Stimulated activated memory B cell treated with anti-CD40 and anti-IgM and Interleukin-4, amounts not matched to agents 10 μg/mL and 1 μg/mL and 100 μg/mL, for 72 hours (primary cell): Measurements from ENCODE around the gene LYPD6B.

Experiments used
- ATAC-seq: fragments of 150-1000 bp; cut with Tn5 transposase; 2 replicates; pipeline ENCODE4 v1.10.0; 2021
- H3K27ac Mint-ChIP-seq: one replicate; pipeline ENCODE4 v1.8.0; 2022; ENCODE audit warnings: mild to moderate bottlenecking, mixed read lengths
- H3K27me3 Mint-ChIP-seq: one replicate; pipeline ENCODE4 v1.8.0; 2022; ENCODE audit warnings: mixed read lengths
- H3K36me3 Mint-ChIP-seq: one replicate; pipeline ENCODE4 v1.8.0; 2022; ENCODE audit warnings: mixed read lengths
- H3K4me1 Mint-ChIP-seq: one replicate; pipeline ENCODE4 v1.8.0; 2022; ENCODE audit warnings: mixed read lengths
- H3K4me3 Mint-ChIP-seq: one replicate; pipeline ENCODE4 v1.8.0; 2022; ENCODE audit warnings: mild to moderate bottlenecking, moderate library complexity, mixed read lengths
- H3K9me3 Mint-ChIP-seq: one replicate; pipeline ENCODE4 v1.8.0; 2022; ENCODE audit warnings: mixed read lengths

LYPD6B gene

DNA sequence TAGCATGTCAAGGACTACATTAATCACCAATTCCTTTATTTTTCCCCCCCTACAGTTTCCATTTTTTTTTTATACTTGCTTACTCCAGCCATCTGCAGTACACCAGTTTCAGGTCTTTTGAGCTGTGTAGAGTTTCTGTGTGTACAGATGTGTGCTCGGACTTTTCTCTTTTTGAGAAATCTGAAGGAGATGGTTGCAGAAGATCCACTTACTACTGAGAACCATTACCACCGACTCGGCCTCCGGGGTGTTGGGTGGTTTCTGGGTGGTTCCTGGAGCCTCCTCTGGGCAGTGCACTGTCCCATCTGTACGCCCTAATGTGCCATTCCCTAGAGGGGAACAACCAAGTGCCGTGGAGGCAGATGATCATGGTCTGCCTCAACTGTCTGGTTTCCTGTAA, 15.4 kb upstream of the LYPD6B start:
- Mint-ChIP-seq H3K9me3 (no peaks in the 10 kb centered on the region), H3K4me1 (peaks cover 44% of the 10 kb centered on the region), H3K4me3 (no peak overlapping the region), H3K27me3 (no peaks in the 10 kb centered on the region), H3K36me3 (no peaks in the 10 kb centered on the region), H3K27ac (peak overlapping the region; percentile 92)
- ATAC-seq = no peak

DNA sequence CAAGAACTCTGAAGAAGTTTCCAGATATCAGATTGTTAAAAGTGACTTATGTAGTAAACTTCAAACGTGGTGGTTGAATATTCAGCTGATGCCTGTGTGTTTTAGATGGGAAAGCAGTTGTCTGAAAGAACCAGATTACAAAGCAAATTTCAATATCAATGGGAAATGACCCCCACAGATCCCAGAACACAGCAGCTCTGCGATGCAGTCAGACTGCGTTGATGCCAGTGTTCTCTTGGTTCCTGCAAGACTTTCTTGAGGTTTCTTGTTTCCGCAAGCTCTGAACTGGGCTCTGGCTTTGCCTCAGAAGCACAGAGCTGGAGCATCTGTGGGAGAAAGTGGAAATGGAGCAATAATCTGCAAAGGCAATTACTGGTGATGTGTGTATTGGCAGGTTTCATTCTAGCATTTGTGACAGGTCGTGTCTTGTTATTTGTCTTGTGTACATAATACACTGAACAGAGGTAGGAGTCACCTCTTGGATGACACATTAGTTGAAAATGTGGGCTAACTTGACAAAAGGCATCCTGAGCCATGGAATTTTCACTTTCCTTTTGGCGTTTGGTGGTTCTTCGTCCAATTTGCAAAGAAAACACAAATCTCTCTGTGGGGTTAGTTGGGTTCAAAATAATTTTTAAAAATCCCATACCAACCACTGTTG, 10.8 kb upstream of the LYPD6B start:
- Mint-ChIP-seq H3K4me3 (no peak overlapping the region), H3K4me1 (peaks cover 16% of the 10 kb centered on the region), H3K36me3 (no peaks in the 10 kb centered on the region), H3K9me3 (no peaks in the 10 kb centered on the region), H3K27me3 (no peaks in the 10 kb centered on the region), H3K27ac (no peak overlapping the region)
- no peak for ATAC-seq

DNA sequence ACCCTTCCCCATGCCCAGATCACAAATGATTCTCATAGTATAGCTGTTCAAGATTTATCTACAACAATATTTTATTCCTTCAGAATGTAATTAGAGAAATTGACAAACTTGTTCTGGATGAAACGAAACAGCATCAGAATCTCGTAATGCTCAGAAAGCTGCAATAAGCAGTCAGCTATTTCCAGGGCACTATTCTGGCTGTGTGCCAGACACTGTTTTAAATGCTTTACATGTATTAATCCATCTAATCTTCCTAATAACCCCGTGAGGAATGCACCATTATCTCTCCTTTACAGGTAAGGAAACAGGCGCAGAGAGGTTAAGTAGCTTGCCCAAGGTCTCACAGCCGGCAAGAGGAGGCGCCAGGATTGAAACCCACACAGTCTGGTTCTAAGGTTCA, 10.1 kb upstream of the LYPD6B start:
- Mint-ChIP-seq H3K36me3 (no peaks in the 10 kb centered on the region), H3K4me3 (no peak overlapping the region), H3K27me3 (no peaks in the 10 kb centered on the region), H3K9me3 (no peaks in the 10 kb centered on the region), H3K4me1 (peaks cover 10% of the 10 kb centered on the region), H3K27ac (no peak overlapping the region)
- ATAC-seq = no peak

DNA sequence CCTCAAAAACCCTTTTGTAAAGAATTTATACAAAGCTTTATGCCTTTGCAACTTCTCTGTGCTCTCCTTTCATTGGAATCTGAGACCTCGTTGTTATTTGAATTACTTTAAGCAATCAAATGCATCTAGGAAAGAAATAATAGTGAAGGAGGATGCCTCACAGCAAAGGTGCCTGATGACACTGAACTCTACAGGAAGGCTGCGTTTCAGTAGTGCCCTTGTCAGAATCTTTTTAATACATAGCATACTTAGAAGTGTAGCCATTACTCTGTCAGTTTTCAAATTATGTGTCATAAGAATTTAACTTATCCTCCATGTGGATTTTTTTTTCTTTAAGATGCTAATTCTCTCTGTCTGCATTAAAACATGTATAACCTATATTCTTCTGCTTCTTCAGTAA, 9.6 kb upstream of the LYPD6B start:
- no peak overlapping the region for H3K27ac Mint-ChIP-seq
- H3K4me3 Mint-ChIP-seq = no peak overlapping the region
- H3K27me3 Mint-ChIP-seq = no peaks in the 10 kb centered on the region
- peaks cover 14% of the 10 kb centered on the region for H3K4me1 Mint-ChIP-seq
- no peak for ATAC-seq
- no peaks in the 10 kb centered on the region for H3K9me3 Mint-ChIP-seq
- H3K36me3 Mint-ChIP-seq = no peaks in the 10 kb centered on the region

DNA sequence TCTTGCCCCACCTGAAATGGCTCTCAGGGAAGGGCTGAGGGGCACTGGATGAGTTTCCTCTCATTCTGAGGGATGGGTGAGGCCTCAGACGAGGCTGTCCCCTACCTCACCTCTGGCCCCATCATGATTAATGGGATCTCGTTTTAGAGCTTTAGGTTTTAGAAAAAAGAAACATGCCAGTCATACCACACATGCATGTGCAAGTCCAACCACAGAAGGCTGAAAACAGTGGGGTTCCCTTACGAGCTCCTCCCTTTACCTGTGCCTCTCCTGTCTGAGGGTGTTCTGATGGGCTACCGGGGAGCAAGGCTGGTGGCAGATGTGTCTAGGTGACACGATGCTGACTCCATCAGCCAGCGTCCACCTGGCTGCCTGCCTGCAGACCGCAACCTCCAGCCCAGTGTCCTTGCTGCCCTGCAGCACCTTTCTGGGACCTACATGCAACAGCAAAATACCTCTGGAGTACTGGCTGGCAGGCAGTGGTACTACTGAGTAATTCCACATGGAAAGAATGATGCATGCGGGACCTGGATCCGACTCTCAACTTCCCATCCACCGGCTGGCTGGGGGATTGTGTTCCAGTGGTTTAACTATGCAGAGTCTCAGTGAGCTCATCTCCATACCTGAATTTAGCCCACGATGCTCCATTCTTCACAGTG, 9.1 kb upstream of the LYPD6B start:
- no peak overlapping the region for H3K4me3 Mint-ChIP-seq
- ATAC-seq = no peak
- H3K27ac Mint-ChIP-seq = no peak overlapping the region
- no peaks in the 10 kb centered on the region for H3K36me3 Mint-ChIP-seq
- peaks cover 14% of the 10 kb centered on the region for H3K4me1 Mint-ChIP-seq
- H3K9me3 Mint-ChIP-seq = no peaks in the 10 kb centered on the region
- H3K27me3 Mint-ChIP-seq = no peaks in the 10 kb centered on the region

DNA sequence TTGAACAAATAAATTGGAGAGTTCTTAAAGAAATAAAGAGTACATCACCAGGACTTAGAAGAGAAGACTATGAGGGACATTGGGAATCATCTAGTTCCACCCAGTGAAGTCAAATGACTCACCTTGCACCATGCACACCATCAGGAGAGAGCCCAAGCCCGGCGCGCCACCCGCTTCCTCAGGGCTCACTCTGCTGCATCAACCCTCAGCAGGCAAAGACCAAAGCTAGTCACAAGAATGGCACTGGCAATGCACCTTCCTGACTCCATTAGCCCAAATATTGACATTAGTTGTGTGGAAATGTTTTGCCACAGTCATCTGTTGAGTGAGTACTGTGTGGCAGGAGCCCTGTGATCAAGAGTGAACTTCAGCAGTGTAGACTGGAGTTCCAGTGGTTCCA, 7.1 kb upstream of the LYPD6B start:
- no peak for ATAC-seq
- H3K36me3 Mint-ChIP-seq = no peaks in the 10 kb centered on the region
- H3K4me3 Mint-ChIP-seq = no peak overlapping the region
- H3K27me3 Mint-ChIP-seq = no peaks in the 10 kb centered on the region
- no peak overlapping the region for H3K27ac Mint-ChIP-seq
- no peaks in the 10 kb centered on the region for H3K9me3 Mint-ChIP-seq
- H3K4me1 Mint-ChIP-seq = peaks cover 17% of the 10 kb centered on the region

DNA sequence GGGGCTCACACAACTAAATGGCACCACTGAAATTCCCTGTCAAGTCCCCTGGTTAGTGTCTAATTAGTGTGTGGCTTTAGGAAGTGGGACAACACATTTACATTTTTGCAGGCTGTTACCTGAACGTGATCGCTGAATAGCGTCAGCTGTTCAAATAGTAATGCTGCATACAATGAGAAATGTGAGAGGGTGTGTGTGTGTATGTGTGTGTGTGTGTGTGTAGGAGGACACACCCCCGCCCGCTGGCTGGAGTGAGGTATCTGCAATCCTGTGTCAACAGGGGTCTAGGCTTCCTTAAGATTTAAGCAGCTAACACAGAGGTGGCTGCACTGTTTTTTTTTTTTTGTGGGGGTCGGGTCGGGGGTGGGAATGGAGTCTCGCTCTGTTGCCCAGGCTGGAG, 4.8 kb upstream of the LYPD6B start:
- Mint-ChIP-seq H3K36me3 (no peaks in the 10 kb centered on the region), H3K4me1 (peaks cover 30% of the 10 kb centered on the region), H3K27ac (no peak overlapping the region), H3K4me3 (no peak overlapping the region), H3K9me3 (no peaks in the 10 kb centered on the region), H3K27me3 (no peaks in the 10 kb centered on the region)
- no peak for ATAC-seq

DNA sequence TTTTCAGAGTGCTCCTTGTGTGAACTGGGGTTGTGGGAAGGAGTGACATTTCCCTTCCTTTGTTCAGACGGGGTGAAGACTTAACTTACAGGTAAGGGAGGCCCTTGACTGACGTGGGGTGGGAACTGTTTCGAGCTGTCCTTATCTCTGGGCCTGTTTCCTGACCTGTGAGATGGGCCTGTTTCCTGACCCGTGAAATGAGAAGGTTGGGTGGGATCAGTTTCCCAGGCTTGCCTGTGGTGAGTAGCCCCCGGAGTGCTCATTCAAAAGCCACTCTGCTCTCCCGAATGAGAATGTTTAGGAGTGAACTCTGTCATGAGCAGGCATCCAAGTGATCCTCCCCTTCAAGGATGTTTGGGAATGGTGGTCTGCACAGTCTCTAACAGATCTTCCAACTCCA, 4.1 kb upstream of the LYPD6B start:
- ATAC-seq = no peak
- Mint-ChIP-seq H3K27ac (no peak overlapping the region), H3K36me3 (no peaks in the 10 kb centered on the region)

DNA sequence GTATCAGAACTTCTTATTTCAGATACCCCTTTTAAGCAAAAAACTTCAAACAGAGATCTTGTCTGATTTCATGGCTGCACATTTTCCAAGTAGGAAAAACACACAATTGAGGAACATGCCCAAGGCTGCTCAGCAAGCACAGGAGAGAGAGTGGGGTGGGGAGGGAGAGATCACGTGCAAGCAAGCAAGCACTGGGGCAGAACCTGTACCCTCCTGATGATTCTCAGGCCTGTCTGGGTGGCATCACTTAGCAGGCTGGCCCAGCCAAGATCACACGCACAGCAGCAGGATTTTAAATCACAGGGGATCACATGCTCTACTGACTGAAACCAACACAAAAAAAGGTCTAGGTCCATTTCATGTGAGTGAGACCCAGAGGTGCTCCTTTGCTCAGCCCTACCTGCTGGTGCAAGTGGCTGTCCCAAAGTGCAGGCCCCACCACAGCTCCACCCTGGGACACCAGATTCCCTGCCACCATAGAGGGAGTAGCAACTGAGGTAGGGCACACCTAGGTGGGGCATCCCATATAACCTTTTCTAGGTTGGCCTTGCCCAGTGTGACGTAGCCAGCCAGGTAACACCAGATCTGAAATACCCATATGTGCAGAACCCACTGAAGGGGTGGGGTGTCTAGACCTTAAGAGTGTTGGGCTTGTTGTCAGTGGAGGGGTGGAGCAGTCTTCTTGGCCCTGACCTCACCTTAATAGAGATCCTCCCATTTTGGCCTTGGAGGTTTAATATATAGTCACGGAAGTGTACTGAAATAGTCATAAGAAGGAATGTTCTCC, 1.8 kb upstream of the LYPD6B start:
- Mint-ChIP-seq H3K4me3 (no peak overlapping the region), H3K27me3 (no peaks in the 10 kb centered on the region), H3K27ac (peak overlapping the region; percentile 17), H3K36me3 (no peaks in the 10 kb centered on the region), H3K9me3 (no peaks in the 10 kb centered on the region), H3K4me1 (peaks cover 37% of the 10 kb centered on the region)
- peak; percentile 51 for ATAC-seq

More for the DNA sequence above, 4.1 kb upstream of the LYPD6B start:
- H3K27me3 Mint-ChIP-seq = no peaks in the 10 kb centered on the region
- peaks cover 35% of the 10 kb centered on the region for H3K4me1 Mint-ChIP-seq
- no peak overlapping the region for H3K4me3 Mint-ChIP-seq
- no peaks in the 10 kb centered on the region for H3K9me3 Mint-ChIP-seq

DNA sequence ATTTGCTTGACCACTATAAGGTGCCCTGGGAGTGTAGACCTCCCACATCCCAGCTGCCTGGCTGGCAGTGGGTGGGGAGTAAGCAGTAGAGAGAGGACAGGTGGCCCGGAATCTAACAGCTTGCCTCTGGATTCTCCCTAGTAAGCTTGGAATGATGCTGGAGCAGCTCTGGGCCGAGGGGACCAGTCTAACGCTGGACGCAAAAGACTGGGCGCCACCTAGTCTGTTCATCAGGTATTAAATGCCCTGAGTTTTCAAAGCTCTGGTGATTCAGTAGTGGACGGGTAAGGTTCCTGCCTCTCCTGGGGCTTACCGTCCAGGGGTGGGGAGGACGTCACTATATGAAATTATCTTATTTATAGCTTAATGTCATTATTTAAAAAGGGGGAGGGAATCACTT, 648 bp upstream of the LYPD6B start:
- Mint-ChIP-seq H3K9me3 (no peaks in the 10 kb centered on the region), H3K27me3 (no peaks in the 10 kb centered on the region), H3K36me3 (no peaks in the 10 kb centered on the region), H3K4me1 (peaks cover 29% of the 10 kb centered on the region), H3K27ac (no peak overlapping the region), H3K4me3 (peak overlapping the region; percentile 70)
- no peak for ATAC-seq

DNA sequence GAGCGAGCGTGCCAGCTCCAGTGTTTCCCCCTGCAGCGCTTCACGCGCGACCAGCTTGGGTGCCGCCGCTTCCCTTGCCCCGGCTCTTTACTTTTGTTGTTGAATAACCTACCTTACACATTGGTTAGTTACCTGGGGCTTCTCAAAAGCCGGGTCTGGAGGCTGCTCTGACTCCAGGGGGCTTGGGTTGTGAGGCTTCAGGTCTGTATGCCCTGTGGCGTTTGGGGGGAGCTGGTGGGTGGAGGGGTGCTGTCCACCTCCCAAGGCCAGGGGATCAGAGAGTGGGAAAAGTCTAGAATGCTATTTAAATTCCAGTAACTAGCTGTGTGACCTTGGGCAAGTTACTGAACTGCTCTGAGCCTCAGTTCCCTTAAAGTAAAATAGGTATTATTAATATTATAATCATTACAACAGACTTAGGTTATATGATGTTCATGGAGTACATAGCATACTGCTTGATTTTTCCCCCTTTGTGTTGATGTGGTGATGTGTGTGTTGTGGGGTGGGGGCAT, 770 bp downstream of the LYPD6B start:
- H3K4me3 Mint-ChIP-seq = peak overlapping the region; percentile 70
- no peaks in the 10 kb centered on the region for H3K9me3 Mint-ChIP-seq
- peak overlapping the region; percentile 62 for H3K27ac Mint-ChIP-seq
- H3K4me1 Mint-ChIP-seq = peaks cover 23% of the 10 kb centered on the region
- H3K27me3 Mint-ChIP-seq = no peaks in the 10 kb centered on the region
- ATAC-seq = no peak
- no peaks in the 10 kb centered on the region for H3K36me3 Mint-ChIP-seq

DNA sequence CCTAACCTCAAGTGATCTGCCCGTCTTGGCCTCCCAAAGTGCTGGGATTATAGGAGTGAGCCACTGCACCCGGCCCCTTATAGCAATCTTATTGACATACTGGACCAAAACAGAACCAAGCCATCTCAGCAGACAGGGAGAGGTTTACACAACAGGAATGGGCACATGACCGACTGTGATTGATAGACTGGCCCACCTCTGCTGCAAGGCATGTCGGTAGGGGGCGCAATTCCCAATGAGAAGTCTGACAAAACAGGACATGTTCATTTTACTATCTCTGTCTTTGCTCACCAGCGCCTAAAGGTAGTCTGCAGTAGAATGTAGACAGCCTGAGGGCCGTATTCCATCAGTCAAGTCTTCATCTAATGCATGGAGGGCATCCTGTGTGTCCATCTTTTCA, 2.0 kb downstream of the LYPD6B start:
- Mint-ChIP-seq H3K4me3 (no peak overlapping the region), H3K27me3 (no peaks in the 10 kb centered on the region), H3K4me1 (peaks cover 23% of the 10 kb centered on the region), H3K9me3 (peaks cover 2% of the 10 kb centered on the region), H3K36me3 (no peaks in the 10 kb centered on the region), H3K27ac (no peak overlapping the region)
- ATAC-seq = no peak

DNA sequence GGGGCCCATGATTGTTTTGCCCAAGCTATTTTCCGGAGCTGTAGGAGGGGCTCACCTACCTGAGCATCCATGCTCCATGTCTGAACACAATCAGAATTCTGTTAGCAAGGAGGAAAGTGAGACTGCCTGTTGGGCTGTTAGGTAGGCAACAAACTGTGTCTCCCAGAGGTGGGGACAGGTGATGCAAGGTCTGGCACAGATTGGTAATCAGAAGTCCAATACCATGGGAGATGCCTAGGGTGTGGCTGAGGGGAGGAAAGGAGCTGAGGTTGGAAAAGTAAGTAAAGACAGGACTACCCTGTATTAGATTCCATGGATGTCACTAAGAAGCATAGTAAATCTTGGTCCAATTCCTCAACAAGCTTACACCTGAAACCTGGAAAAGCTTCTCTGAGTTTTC, 3.0 kb downstream of the LYPD6B start:
- Mint-ChIP-seq H3K4me3 (no peak overlapping the region), H3K4me1 (peaks cover 20% of the 10 kb centered on the region), H3K9me3 (peaks cover 11% of the 10 kb centered on the region), H3K27ac (no peak overlapping the region), H3K36me3 (peaks cover 9% of the 10 kb centered on the region), H3K27me3 (no peaks in the 10 kb centered on the region)
- no peak for ATAC-seq

DNA sequence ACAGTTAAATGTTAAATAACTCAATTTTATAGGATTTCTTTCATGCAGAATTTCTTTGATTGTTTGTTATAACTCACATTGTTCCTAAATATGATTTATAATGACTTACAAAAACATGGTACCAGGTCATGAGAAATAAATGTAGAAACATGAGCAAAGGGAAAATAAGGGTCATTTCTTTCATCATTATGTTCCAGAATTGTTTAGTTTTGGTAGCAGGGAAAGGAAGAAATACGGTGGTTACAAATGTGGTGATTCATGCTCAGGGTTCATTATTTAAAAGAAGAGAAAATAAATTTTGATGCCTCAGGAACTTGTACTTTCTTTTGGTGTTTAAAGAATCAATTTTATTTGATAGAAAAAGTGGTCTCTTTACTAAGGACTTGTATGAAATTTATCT, 4.4 kb downstream of the LYPD6B start:
- no peaks in the 10 kb centered on the region for H3K27me3 Mint-ChIP-seq
- ATAC-seq = no peak
- H3K36me3 Mint-ChIP-seq = peaks cover 19% of the 10 kb centered on the region

DNA sequence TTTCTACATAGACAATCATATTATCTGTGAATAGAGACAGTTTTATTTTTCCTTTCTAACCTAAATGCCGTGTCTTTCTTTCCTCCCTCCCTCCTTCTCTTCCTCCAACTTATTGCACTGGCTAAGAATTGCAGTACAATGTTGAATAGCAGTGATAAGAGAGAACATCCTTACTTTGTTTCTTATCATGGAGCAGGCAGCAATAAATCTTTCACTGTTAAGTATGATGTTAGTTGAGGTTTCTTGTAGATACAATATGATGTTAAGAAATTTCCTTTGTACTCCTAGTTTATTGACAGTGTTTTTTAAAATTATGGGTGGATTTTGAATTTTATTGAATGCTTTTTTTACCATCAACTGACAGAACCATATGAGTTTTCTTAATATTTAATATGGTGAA, 6.0 kb downstream of the LYPD6B start:
- peaks cover 1% of the 10 kb centered on the region for H3K4me1 Mint-ChIP-seq
- H3K9me3 Mint-ChIP-seq = peaks cover 17% of the 10 kb centered on the region
- H3K27ac Mint-ChIP-seq = no peak overlapping the region
- no peak overlapping the region for H3K4me3 Mint-ChIP-seq
- peaks cover 29% of the 10 kb centered on the region for H3K36me3 Mint-ChIP-seq
- no peaks in the 10 kb centered on the region for H3K27me3 Mint-ChIP-seq
- no peak for ATAC-seq

More for the DNA sequence above, 4.4 kb downstream of the LYPD6B start:
- Mint-ChIP-seq H3K9me3 (peaks cover 14% of the 10 kb centered on the region), H3K4me3 (no peak overlapping the region), H3K4me1 (peaks cover 12% of the 10 kb centered on the region), H3K27ac (no peak overlapping the region)
